GM18951 (cell line): ENCODE data around the gene ADARB1.

Experiments
- POLR2A ChIP-seq: IDR thresholded peaks from 4 replicates; pipeline ENCODE4 v1.6.1; 2011; ENCODE audit warnings: mild to moderate bottlenecking; ENCODE audit not compliant: insufficient read length, insufficient read depth; ENCODE audit errors: extremely low read depth
- in situ Hi-C: fragments of 300-500 bp; cut with MboI; formaldehyde crosslinking; loops from one replicate; pipeline ENCODE4 v1.12.0; 2022; ENCODE audit warnings: low sequenced_read_pairs, mixed read lengths, inconsistent platforms; ENCODE audit not compliant: unreplicated experiment

ADARB1 gene

GRCh38 chr21:45151445-45152160 lies 77.2 kb downstream of the ADARB1 start:
- in situ Hi-C loops, result no loop called here
- no peak for TF ChIP-seq POLR2A

- in situ Hi-C loops, result no loop called here
- TF ChIP-seq POLR2A, result no peak
Observed at GRCh38 chr21:45152265-45152746, 77.9 kb downstream of the ADARB1 start.

- in situ Hi-C loops, result no loop called here
- no peak for TF ChIP-seq POLR2A
Observed at GRCh38 chr21:45153358-45154318, 79.3 kb downstream of the ADARB1 start.

- in situ Hi-C loops, result no loop called here
- no peak for TF ChIP-seq POLR2A
Observed at GRCh38 chr21:45154511-45155508, 80.4 kb downstream of the ADARB1 start.

- no peak for TF ChIP-seq POLR2A
- in situ Hi-C loops, result no loop called here
Observed at GRCh38 chr21:45155910-45156309, 81.5 kb downstream of the ADARB1 start.

DNA sequence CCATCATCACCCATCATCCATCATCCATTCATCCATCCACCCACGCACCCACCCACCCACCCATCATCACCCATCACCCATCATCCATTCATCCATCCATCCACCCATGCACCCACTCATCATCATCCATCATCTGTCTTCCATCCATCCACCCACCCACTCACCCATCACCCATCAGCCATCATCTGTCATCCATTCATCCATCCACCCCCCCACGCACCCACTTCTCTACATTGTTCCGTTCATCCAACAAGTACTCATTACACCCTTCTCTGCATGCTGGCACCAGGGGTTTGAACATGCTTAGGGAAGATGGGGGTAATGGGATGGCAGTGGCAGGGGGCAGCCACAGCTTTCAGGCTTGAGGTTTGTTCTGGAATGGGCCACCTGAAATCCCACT lies 82.1 kb downstream of the ADARB1 start:
- in situ Hi-C loops, result no loop called here

DNA sequence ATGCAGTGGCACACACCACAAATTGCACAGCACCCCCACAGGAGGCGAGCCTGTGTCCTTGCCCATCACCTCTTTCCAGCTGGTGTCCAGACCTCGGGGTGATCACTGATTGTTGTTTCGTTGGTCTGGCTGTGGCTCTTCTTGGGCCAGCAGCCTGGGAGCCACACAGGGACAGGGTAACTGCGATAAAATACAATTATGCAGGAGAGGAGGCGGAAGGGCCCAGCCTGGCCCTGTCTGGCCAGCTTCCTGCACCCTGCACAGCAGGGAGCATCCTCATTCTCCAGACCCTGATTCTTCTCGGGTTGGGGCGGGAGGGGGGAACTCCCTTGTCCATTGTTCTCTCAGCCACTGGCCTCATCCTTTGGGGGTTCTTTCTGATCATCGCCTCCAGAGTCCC lies 83.6 kb downstream of the ADARB1 start:
- in situ Hi-C loops, result no loop called here
- no peak for TF ChIP-seq POLR2A

More for the DNA sequence above, 82.1 kb downstream of the ADARB1 start:
- TF ChIP-seq POLR2A, result no peak

GRCh38 chr21:45158491-45159423 lies 84.4 kb downstream of the ADARB1 start:
- in situ Hi-C loops, result no loop called here
- no peak for TF ChIP-seq POLR2A

DNA sequence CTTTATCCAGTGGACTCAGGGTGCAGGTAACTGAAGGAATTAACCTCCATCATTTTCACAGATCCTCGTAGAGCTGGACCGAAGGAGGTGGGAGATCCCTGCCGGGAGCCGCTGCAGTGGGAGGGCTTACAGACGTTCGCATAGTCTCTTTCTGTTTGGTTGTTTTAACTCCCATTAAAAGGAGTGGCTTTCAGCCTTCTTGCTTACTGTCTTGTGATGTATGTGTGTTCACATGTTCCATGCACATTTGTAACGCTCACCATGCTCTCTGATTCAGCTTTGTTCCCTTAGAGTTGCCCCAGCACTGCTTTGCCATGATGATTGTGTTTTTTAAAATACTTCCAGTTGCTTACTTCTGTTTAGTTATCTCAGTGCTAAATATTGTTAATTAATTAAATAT lies 85.8 kb downstream of the ADARB1 start:
- in situ Hi-C loops, result no loop called here

DNA sequence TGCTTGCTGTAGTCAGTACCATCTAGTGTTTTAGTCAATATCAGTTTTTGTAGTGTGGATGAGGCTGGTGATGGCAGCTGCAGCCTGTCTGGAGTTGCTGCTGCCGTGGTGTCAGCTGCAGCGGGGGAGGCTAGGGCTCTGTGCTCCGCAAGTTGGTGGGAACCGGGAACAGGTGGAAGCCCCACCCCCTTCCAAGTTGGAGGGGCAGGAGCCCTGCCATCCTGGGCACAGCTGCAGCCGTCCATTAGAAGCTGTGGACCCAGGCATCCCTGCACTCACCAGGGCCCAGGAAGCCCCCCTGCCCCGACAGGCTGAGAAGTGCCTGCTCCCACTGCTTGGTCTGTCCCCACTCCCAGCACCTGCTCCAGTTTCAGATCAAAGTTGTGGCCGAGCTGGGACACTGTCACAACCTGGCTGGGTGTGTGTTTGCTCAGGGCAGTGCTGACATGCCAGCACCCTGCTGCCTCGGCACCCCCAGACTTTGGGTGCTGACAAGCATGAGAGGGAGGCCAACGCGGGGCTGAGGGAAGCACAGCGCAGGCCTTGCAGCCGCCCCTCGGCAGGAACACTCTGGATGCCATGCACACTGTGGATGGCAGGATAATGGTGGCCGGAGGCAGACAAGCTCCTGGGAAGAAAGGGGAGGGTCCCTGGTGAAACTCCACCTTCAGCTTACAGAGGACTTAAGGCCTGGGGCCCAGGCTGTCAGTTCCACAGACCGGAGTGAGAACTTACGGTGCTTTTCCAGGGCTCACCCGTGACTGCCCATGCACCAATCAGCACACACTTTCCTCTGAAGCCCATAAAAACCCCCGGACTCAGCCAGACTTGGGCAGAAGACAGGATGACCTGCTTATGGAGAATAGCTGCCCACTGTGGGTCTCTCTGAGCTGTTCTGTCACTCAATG lies 86.9 kb downstream of the ADARB1 start:
- in situ Hi-C loops, result no loop called here
- TF ChIP-seq POLR2A, result no peak

More for the DNA sequence above, 85.8 kb downstream of the ADARB1 start:
- TF ChIP-seq POLR2A, result no peak

- TF ChIP-seq POLR2A, result no peak
- in situ Hi-C loops, result no loop called here
Observed at GRCh38 chr21:45162115-45162514, 87.7 kb downstream of the ADARB1 start.

DNA sequence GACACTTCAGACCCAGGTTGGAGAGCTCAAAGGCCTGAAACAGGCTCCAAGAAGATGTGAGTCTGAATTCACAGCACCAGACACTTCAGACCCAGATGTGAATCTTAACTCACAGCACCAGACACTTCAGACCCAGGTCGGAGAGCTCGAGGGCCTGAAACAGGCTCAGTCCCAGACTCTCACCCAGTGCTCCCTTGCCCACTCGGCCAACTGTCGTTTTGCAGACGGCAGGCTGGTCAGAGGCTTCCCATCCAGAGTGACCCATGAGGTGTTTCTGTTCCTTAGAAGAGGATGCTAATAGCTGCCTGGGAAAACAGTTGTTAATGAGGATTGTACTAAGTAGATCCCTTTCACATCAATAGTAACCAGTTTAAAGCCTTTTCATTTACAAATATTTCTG lies 88.4 kb downstream of the ADARB1 start:
- no peak for TF ChIP-seq POLR2A
- in situ Hi-C loops, result no loop called here
